HCT116 (cell line): ENCODE results near the gene WDR76. TPM values are rescaled to one million over a fixed set of nuclear protein-coding genes. Genes with fewer than 3 reads are reported as not detected.

Source experiments
- ATAC-seq: fragments of 200-7000 bp; cut with Tn5 transposase; 2 replicates; pipeline ENCODE4 v1.9.1; 2020; ENCODE audit warnings: mild to moderate bottlenecking, moderate library complexity
- BruUV-seq: library from RNA; stranded (reverse); fragments of 400-500 nt; replicated peaks from 2 replicates; lab custom pipeline; 2021; lab: Mats Ljungman, UMichigan
- CTCF ChIA-PET: fragments of 300-600 bp; sonication (Branson Sonifier 250); formaldehyde crosslinking; loops from one replicate; lab custom pipeline; 2021; ENCODE audit warnings: antibody characterized with exemption; lab: Charles Lee
- POLR2A ChIA-PET: fragments of 300-600, 350-600 bp; sonication (Branson Sonifier 250); formaldehyde crosslinking; loops from one replicate; lab custom pipeline; 2021; ENCODE audit warnings: antibody characterized with exemption; lab: Charles Lee
- RAD21 ChIA-PET, 2 experiments: fragments of 300-600 bp; sonication (Branson Sonifier 250); formaldehyde crosslinking; loops; one replicate each; lab custom pipeline; 2023; ENCODE audit warnings: low total read pairs in 2 of 2; ENCODE audit not compliant: uncharacterized antibody in 2 of 2, unreplicated experiment in 2 of 2, low non-redundant PET in 1 of 2; lab: Charles Lee
- DNase-seq: peaks from one replicate; pipeline ENCODE4 v3.0.0-alpha.2; 2010; ENCODE audit warnings: low read depth, low spot score
- H2AFZ ChIP-seq: fragments of 200-600 bp; shearing (Covaris generic), sonication (generic); 2 replicates; pipeline ENCODE4 v1.6.1; 2017; ENCODE audit warnings: low read depth, mixed run types, mixed read lengths, antibody characterized with exemption, low read length; ENCODE audit not compliant: poor library complexity, severe bottlenecking
- H3K27ac ChIP-seq: 2 replicates; pipeline ENCODE4 v1.5.1; 2012; ENCODE audit warnings: low read depth, low read length
- H3K27me3 ChIP-seq: fragments of 200-600 bp; sonication (generic); 2 replicates; pipeline ENCODE4 v1.6.1; 2016; ENCODE audit warnings: mixed run types, low read length, mixed read lengths; ENCODE audit not compliant: insufficient read depth
- H3K36me3 ChIP-seq, 2 experiments: fragments of 200-500 bp in 1 of 2; fragments of 200-600 bp in 1 of 2; sonication (Bioruptor generic) in 1 of 2; sonication (generic) in 1 of 2; 2 replicates each; pipeline versions ENCODE4 v1.5.1 to v1.6.1; 2014 to 2016; ENCODE audit warnings: low read length in 2 of 2, inconsistent platforms in 1 of 2, mixed read lengths in 1 of 2, mixed run types in 1 of 2; ENCODE audit not compliant: insufficient read depth in 2 of 2, control insufficient read depth in 1 of 2
- H3K4me1 ChIP-seq, 2 experiments: fragments of 200-600 bp in 1 of 2; sonication (generic) in 1 of 2; 2 replicates each; pipeline versions ENCODE4 v1.5.1 to v1.6.1; 2012 to 2017; ENCODE audit warnings: low read length in 2 of 2, inconsistent platforms in 1 of 2, mild to moderate bottlenecking in 1 of 2, mixed read lengths in 1 of 2, mixed run types in 1 of 2, moderate library complexity in 1 of 2; ENCODE audit not compliant: insufficient read depth in 2 of 2, control insufficient read depth in 1 of 2
- H3K4me2 ChIP-seq: fragments of 200-600 bp; sonication (generic); 2 replicates; pipeline ENCODE4 v1.6.1; 2017; ENCODE audit warnings: mixed run types, low read length, mixed read lengths
- H3K4me3 ChIP-seq, 2 experiments: fragments of 200-600 bp in 1 of 2; sonication (generic) in 1 of 2; replicated peaks in 1 of 2; 2 replicates each; pipeline ENCODE4 v1.5.1; 2011 to 2016; ENCODE audit warnings: low read length in 2 of 2, control low read depth in 1 of 2, low read depth in 1 of 2, mild to moderate bottlenecking in 1 of 2, mixed read lengths in 1 of 2, mixed run types in 1 of 2
- H3K79me2 ChIP-seq: fragments of 200-600 bp; sonication (generic); 2 replicates; pipeline ENCODE4 v1.6.1; 2017; ENCODE audit warnings: mild to moderate bottlenecking, mixed run types, low read length, moderate library complexity, mixed read lengths; ENCODE audit not compliant: insufficient read depth
- H3K9ac ChIP-seq: fragments of 200-600 bp; sonication (generic); 2 replicates; pipeline ENCODE4 v1.6.1; 2016; ENCODE audit warnings: low read length, mixed read lengths
- H3K9me2 ChIP-seq: fragments of 200-600 bp; sonication (generic), shearing (Covaris generic); 2 replicates; pipeline ENCODE4 v1.6.1; 2017; ENCODE audit warnings: mixed run types, mild to moderate bottlenecking, moderate library complexity; ENCODE audit not compliant: insufficient read depth
- H3K9me3 ChIP-seq, 2 experiments: fragments of 200-500 bp in 1 of 2; fragments of 200-600 bp in 1 of 2; sonication (Bioruptor generic) in 1 of 2; sonication (generic) in 1 of 2; 2 replicates each; pipeline ENCODE4 v1.6.1; 2014 to 2017; ENCODE audit warnings: low read length in 2 of 2, mixed read lengths in 2 of 2, inconsistent platforms in 1 of 2, low read depth in 1 of 2, mild to moderate bottlenecking in 1 of 2, mixed run types in 1 of 2, moderate library complexity in 1 of 2; ENCODE audit not compliant: control insufficient read depth in 1 of 2, insufficient read depth in 1 of 2
- H4K20me1 ChIP-seq: fragments of 200-600 bp; sonication (generic), shearing (Covaris generic); 2 replicates; pipeline ENCODE4 v1.6.1; 2017; ENCODE audit warnings: mixed run types, mild to moderate bottlenecking, moderate library complexity; ENCODE audit not compliant: insufficient read depth
- CBX3 ChIP-seq: IDR thresholded peaks from 2 replicates; pipeline ENCODE4 v1.6.1; 2012; ENCODE audit warnings: low read depth
- CTCF ChIP-seq, 3 experiments: fragments of 200-600 bp in 1 of 3; sonication (generic) in 1 of 3; IDR thresholded peaks in 2 of 3; conservative IDR thresholded peaks in 1 of 3; 2 replicates each; pipeline ENCODE4 v1.5.1; 2012 to 2017; ENCODE audit warnings: low read depth in 2 of 3, low read length in 2 of 3, antibody characterized with exemption in 1 of 3, borderline replicate concordance in 1 of 3, control low read depth in 1 of 3, mild to moderate bottlenecking in 1 of 3, mixed read lengths in 1 of 3, mixed run types in 1 of 3, moderate library complexity in 1 of 3; ENCODE audit not compliant: insufficient read depth in 1 of 3
- EGR1 ChIP-seq: IDR thresholded peaks from 2 replicates; pipeline ENCODE4 v1.6.1; 2012; ENCODE audit warnings: low read depth
- EZH2 ChIP-seq: fragments of 200-600 bp; sonication (generic); IDR thresholded peaks from 2 replicates; pipeline ENCODE4 v1.6.1; 2017; ENCODE audit warnings: antibody characterized with exemption, mixed run types
- EZH2phosphoT487 ChIP-seq: fragments of 200-600 bp; IDR thresholded peaks from 2 replicates; pipeline ENCODE4 v1.6.1; 2018; ENCODE audit warnings: antibody characterized with exemption, borderline replicate concordance
- JUND ChIP-seq: IDR thresholded peaks from 2 replicates; pipeline ENCODE4 v1.6.1; 2012
- MAX ChIP-seq: IDR thresholded peaks from 2 replicates; pipeline ENCODE4 v1.6.1; 2012
- POLR2A ChIP-seq: IDR thresholded peaks from 2 replicates; pipeline ENCODE4 v1.7.0; 2011; ENCODE audit warnings: borderline replicate concordance; ENCODE audit not compliant: insufficient read depth, insufficient read length; ENCODE audit errors: extremely low read depth
- POLR2AphosphoS5 ChIP-seq: IDR thresholded peaks from 2 replicates; pipeline ENCODE4 v1.6.1; 2011; ENCODE audit warnings: mild to moderate bottlenecking, low read depth, low read length, moderate library complexity
- RAD21 ChIP-seq: IDR thresholded peaks from 2 replicates; pipeline ENCODE4 v1.6.1; 2012; ENCODE audit warnings: low read depth, mild to moderate bottlenecking
- SIN3A ChIP-seq: IDR thresholded peaks from 2 replicates; pipeline ENCODE4 v1.6.1; 2012; ENCODE audit warnings: low read depth
- SRF ChIP-seq: IDR thresholded peaks from 2 replicates; pipeline ENCODE4 v1.6.1; 2012; ENCODE audit warnings: low read depth
- TCF7L2 ChIP-seq: IDR thresholded peaks from 2 replicates; pipeline ENCODE4 v1.7.0; 2011; ENCODE audit warnings: borderline replicate concordance, inconsistent platforms; ENCODE audit not compliant: insufficient read depth, insufficient read length; ENCODE audit errors: extremely low read depth
- ZNF274 ChIP-seq: fragments of 200-500 bp; sonication (Bioruptor generic); IDR thresholded peaks from 2 replicates; pipeline ENCODE4 v1.6.1; 2014; ENCODE audit warnings: mild to moderate bottlenecking, low read depth, low read length, inconsistent platforms
- intact Hi-C: fragments of 100-400 bp; cut with micrococcal nuclease; formaldehyde crosslinking; loops from 2 replicates; pipeline ENCODE4 v1.10.0; 2022
- total RNA-seq: library from RNA; stranded (reverse); gene quantifications from one replicate; pipeline ENCODE4 v1.2.1, GENCODE V29; 2021; ENCODE audit not compliant: unreplicated experiment
- TF ChIP-seq, protein P1 (sequence below): IDR thresholded peaks from 2 replicates; pipeline ENCODE4 v1.6.1; 2012; ENCODE audit warnings: low read depth
- TF ChIP-seq, protein P2 (sequence below): IDR thresholded peaks from 2 replicates; pipeline ENCODE4 v1.6.1; 2012

WDR76 gene
- total RNA-seq, 1 experiment from 2014 or later, result 33.0 TPM

GRCh38 chr15:43900996-43901395 is 74.2 kb downstream of the WDR76 start:
- CTCF ChIA-PET, result interaction anchor here (0.5 to 0.7 kb wide), 2 partner anchors 309 to 648 kb away, joined by 3 to 4 read pairs; no protein-coding TSS in a partner anchor
- no TSS peak for BruUV-seq
- intact Hi-C loops, result loop anchor here (5.0 kb wide), 2 partner anchors 231 to 601 kb away; no protein-coding TSS in a partner anchor
- Histone ChIP-seq H4K20me1 (no peaks in the 10 kb centered on the region), H3K9me2 (no peaks in the 10 kb centered on the region), H3K36me3 (peaks cover 9 to 10% of the 10 kb centered on the region in 2 experiments; a peak in 2 of 4 replicates), H3K4me2 (no peak overlapping the region), H2AFZ (no peak overlapping the region), H3K27ac (no peak overlapping the region)
- RAD21 ChIA-PET, result no interaction called here
- POLR2A ChIA-PET, result no interaction called here
- TF ChIP-seq TCF7L2 (no peak), RAD21 (no peak), SIN3A (no peak)
- TF ChIP-seq, all 23 proteins: peak for 0
- Histone ChIP-seq H3K79me2 (no peaks in the 10 kb centered on the region), H3K4me3 (no peak overlapping the region), H3K27me3 (no peaks in the 10 kb centered on the region), H3K4me1 (peaks cover 0 to 7% of the 10 kb centered on the region in 2 experiments; a peak in 2 of 4 replicates), H3K9me3 (no peaks in the 10 kb centered on the region), H3K9ac (no peak overlapping the region)
- ATAC-seq, result no peak
- DNase-seq, result no peak

DNA sequence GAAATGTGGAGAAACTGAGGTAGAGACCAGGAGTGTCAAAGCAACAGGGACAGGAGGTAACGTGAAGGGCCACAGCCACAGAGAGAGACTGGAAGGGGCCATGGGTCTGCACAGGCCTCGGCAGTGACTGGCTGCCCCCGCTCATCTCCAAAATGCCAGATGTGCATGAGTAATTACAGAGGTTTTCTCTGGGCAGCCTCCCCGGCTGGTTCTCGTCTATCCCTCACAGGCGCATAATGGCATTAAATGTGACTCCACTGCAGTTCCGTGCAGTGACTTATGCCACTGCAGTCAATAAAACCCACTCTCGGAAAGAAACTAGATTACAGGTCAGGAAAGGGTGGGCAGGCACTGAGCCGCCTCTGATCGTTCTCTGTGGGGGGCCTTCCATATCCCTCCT is 74.7 kb downstream of the WDR76 start:
- H3K4me3 ChIP-seq, result no peak overlapping the region
- no peak for ATAC-seq
- no peak overlapping the region for H3K9ac ChIP-seq
- H4K20me1 ChIP-seq, result no peaks in the 10 kb centered on the region
- H3K4me1 ChIP-seq, result peaks cover 0 to 5% of the 10 kb centered on the region in 2 experiments; a peak in 2 of 4 replicates
- no peak overlapping the region for H2AFZ ChIP-seq
- intact Hi-C loops, result loop anchor here (5.0 kb wide), 2 partner anchors 231 to 601 kb away; no protein-coding TSS in a partner anchor
- no TSS peak for BruUV-seq
- no peaks in the 10 kb centered on the region for H3K9me3 ChIP-seq
- H3K27me3 ChIP-seq, result no peaks in the 10 kb centered on the region
- CTCF ChIA-PET, result no interaction called here
- peaks cover 9% of the 10 kb centered on the region in 2 experiments; a peak in 2 of 4 replicates for H3K36me3 ChIP-seq
- no peak for DNase-seq
- POLR2A ChIA-PET, result no interaction called here
- H3K9me2 ChIP-seq, result no peaks in the 10 kb centered on the region
- H3K4me2 ChIP-seq, result no peak overlapping the region
- H3K79me2 ChIP-seq, result no peaks in the 10 kb centered on the region
- no peak overlapping the region for H3K27ac ChIP-seq
- RAD21 ChIA-PET, result no interaction called here
- TF ChIP-seq EZH2phosphoT487 (no peak), JUND (no peak), CBX3 (no peak), POLR2A (no peak), MAX (no peak), SIN3A (no peak), POLR2AphosphoS5 (no peak), SRF (no peak), ZNF274 (no peak), CTCF (IDR thresholded peaks at IDR 0.05 in 2 of 3, conservative IDR thresholded peaks at IDR 0.05 in 1 of 3; ENCODE audit: borderline replicate concordance in 1 of 3, insufficient read depth in 1 of 3, low read depth in 2 of 3, low read length in 2 of 3) (no peak), EGR1 (no peak), EZH2 (no peak)
- TF ChIP-seq, protein P1, sequence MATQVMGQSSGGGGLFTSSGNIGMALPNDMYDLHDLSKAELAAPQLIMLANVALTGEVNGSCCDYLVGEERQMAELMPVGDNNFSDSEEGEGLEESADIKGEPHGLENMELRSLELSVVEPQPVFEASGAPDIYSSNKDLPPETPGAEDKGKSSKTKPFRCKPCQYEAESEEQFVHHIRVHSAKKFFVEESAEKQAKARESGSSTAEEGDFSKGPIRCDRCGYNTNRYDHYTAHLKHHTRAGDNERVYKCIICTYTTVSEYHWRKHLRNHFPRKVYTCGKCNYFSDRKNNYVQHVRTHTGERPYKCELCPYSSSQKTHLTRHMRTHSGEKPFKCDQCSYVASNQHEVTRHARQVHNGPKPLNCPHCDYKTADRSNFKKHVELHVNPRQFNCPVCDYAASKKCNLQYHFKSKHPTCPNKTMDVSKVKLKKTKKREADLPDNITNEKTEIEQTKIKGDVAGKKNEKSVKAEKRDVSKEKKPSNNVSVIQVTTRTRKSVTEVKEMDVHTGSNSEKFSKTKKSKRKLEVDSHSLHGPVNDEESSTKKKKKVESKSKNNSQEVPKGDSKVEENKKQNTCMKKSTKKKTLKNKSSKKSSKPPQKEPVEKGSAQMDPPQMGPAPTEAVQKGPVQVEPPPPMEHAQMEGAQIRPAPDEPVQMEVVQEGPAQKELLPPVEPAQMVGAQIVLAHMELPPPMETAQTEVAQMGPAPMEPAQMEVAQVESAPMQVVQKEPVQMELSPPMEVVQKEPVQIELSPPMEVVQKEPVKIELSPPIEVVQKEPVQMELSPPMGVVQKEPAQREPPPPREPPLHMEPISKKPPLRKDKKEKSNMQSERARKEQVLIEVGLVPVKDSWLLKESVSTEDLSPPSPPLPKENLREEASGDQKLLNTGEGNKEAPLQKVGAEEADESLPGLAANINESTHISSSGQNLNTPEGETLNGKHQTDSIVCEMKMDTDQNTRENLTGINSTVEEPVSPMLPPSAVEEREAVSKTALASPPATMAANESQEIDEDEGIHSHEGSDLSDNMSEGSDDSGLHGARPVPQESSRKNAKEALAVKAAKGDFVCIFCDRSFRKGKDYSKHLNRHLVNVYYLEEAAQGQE, result no peak
- TF ChIP-seq, protein P2, sequence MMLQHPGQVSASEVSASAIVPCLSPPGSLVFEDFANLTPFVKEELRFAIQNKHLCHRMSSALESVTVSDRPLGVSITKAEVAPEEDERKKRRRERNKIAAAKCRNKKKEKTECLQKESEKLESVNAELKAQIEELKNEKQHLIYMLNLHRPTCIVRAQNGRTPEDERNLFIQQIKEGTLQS, result no peak
